ENCODE results near the gene C1QTNF1.

GRCh38 chr17:79039886-79040285 lies 15.9 kb downstream of the C1QTNF1 start:
- TF ChIP-seq CTCF (IDR thresholded peaks at IDR 0.05): no peak
- no peak for TF ChIP-seq POLR2A (IDR thresholded peaks at IDR 0.05)

Data from testis (tissue), 2 donors.